Fibroblast of villous mesenchyme (primary cell): ENCODE measurements around the gene APLP1. TPM values are rescaled to one million over a fixed set of nuclear protein-coding genes. Genes with fewer than 3 reads are reported as not detected.

Experiments
- DNase-seq: peaks from one replicate; pipeline ENCODE4 v3.0.0-alpha.2; 2010; ENCODE audit warnings: low read depth
- H3K4me3 ChIP-seq: 2 replicates; pipeline ENCODE4 v1.5.1; 2011; ENCODE audit warnings: low read depth, mild to moderate bottlenecking, low read length
- total RNA-seq: library from RNA; depleted of rRNA; stranded (reverse); fragments of >200 nt; gene quantifications from 2 replicates; pipeline ENCODE4 v1.2.3, GENCODE V29; 2012
- TF ChIP-seq, protein P1 (sequence below): IDR thresholded peaks from 2 replicates; pipeline ENCODE4 v1.5.1; 2012; ENCODE audit warnings: low read depth, mild to moderate bottlenecking, low read length; ENCODE audit not compliant: insufficient read depth

APLP1 gene
- total RNA-seq, 1 donor: 3.5 TPM

DNA sequence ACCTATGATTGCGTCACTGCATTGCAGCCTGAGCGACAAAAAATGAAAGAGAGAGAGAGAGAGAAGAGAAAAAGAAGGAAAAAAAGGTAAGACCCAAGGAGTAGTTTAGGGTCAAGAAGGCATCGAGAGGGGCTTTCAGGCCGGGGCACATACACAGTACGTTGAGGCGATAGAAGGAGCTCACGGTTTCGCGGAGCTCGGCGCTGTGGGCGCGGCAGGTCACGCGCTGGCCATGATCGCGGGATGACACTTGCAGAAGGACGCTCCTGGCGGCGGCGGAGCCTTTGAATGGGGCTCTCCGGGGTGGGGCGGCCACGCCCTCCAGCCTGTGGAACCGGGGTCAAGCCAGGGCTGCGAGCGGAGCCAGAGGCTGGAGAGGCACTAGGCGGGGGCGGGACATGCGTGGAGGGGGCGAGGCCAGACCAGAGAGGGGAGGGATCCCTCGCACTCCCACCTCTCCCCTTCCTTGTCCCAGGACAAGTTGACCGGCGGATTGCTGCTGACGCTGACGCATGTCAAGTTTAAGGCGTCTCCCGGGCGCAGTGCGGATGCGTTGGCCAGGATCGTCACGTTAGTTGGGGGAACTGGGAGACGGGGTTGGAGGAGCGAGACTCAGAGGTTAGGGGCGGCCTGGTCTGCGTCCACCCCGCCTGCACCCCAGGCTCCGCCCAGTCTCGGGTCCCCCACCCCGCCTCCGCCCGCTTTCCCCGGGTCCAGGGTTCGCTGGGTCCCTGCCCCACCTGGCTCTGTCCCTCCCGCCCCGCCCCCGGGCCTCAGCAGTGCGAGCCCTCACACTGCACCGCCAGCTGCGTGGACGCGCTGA, 22.9 kb upstream of the APLP1 start:
- TF ChIP-seq, protein P1, sequence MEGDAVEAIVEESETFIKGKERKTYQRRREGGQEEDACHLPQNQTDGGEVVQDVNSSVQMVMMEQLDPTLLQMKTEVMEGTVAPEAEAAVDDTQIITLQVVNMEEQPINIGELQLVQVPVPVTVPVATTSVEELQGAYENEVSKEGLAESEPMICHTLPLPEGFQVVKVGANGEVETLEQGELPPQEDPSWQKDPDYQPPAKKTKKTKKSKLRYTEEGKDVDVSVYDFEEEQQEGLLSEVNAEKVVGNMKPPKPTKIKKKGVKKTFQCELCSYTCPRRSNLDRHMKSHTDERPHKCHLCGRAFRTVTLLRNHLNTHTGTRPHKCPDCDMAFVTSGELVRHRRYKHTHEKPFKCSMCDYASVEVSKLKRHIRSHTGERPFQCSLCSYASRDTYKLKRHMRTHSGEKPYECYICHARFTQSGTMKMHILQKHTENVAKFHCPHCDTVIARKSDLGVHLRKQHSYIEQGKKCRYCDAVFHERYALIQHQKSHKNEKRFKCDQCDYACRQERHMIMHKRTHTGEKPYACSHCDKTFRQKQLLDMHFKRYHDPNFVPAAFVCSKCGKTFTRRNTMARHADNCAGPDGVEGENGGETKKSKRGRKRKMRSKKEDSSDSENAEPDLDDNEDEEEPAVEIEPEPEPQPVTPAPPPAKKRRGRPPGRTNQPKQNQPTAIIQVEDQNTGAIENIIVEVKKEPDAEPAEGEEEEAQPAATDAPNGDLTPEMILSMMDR: no peak
- DNase-seq: no peak
- peak overlapping the region; percentile 40 for H3K4me3 ChIP-seq

GRCh38 chr19:35846038-35846668, 22.2 kb upstream of the APLP1 start:
- TF ChIP-seq, protein P1: no peak
- DNase-seq: no peak
- no peak overlapping the region for H3K4me3 ChIP-seq

DNA sequence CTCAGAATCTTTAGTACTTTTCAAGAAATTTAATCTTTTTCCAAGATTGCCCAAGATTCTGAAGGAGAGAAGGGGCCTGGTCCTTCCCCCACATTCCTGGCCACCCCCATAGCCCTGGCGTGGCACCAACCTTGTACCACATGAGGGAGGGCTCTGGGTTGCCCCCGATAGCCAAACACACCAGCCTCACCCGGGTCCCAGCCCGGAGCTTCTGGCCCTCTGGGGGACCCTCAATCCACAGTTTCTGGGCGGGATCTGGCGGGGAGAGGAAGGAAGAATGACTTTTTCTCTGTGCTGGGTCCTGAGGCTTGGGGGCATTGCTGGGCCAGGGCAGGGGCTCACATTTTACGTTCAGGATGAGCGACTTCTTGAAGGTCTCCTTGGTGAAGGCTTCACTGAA, 20.5 kb upstream of the APLP1 start:
- H3K4me3 ChIP-seq: no peak overlapping the region
- DNase-seq: no peak
- TF ChIP-seq, protein P1: no peak

- no peak for DNase-seq
- H3K4me3 ChIP-seq: no peak overlapping the region
- TF ChIP-seq, protein P1: no peak
Observed at GRCh38 chr19:35848486-35848885, 19.9 kb upstream of the APLP1 start.

DNA sequence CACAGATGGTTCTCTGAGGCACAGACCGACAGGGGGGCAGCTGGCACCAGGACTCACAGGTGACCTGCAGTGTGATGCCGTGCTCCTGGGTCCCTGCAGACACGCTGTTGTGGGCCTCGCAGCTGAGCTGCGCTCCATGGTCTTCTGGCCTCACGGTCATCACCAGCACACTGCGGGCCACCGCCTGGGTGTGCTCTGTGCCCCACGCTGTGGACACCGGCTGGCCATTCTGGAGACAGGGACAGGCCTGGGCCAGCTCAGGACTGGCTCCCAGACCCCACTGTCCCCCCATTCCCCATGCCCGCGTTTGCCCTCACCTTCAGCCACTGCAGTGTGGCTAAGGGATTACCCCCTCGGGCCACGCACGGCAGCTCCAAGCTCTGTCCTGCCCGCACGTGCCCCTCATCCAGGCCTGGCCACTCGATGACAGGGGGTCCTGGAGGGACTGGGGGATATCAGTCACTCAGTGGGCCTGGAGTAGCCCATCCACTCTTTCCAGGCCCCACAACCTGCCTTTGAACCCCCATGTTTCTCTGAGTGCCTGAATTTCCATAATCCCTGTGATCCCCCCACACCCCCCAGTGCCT, 19.4 kb upstream of the APLP1 start:
- DNase-seq: no peak
- no peak overlapping the region for H3K4me3 ChIP-seq
- TF ChIP-seq, protein P1: no peak

GRCh38 chr19:35851213-35852028, 17.0 kb upstream of the APLP1 start:
- no peak for DNase-seq
- no peak overlapping the region for H3K4me3 ChIP-seq
- TF ChIP-seq, protein P1: no peak
